HepG2 (cell line): Measurements from ENCODE around the gene CEP128. TPM values are rescaled to one million over a fixed set of nuclear protein-coding genes. Genes with fewer than 3 reads are reported as not detected.

Experiments
- ATAC-seq: fragments of 200-7000 bp; cut with Tn5 transposase; 3 replicates; pipeline ENCODE4 v1.9.1; 2020; ENCODE audit warnings: mild to moderate bottlenecking, moderate library complexity
- BruUV-seq: library from RNA; stranded (reverse); fragments of 400-500 nt; replicated peaks from 2 replicates; lab custom pipeline; 2021; lab: Mats Ljungman, UMichigan
- CTCF ChIA-PET: fragments of 300-600 bp; formaldehyde crosslinking; extraction: SDS; loops from one replicate; lab custom pipeline; 2021; ENCODE audit warnings: low total read pairs, inconsistent platforms, low intra/inter-chr PET ratio; lab: Yijun Ruan, JAX
- POLR2A ChIA-PET: fragments of 350-600 bp; sonication (Branson Sonifier 250); formaldehyde crosslinking; loops from one replicate; lab custom pipeline; 2020; ENCODE audit warnings: antibody characterized with exemption, inconsistent platforms; lab: Yijun Ruan, JAX
- DNase-seq: peaks from one replicate; pipeline ENCODE4 v3.0.0-alpha.2; 2015; ENCODE audit warnings: low spot score
- FAIRE-seq: peaks from 3 replicates; lab custom pipeline; 2011; peaks lifted over from hg19 to GRCh38; lab: Jason Lieb, UNC
- H2AFZ ChIP-seq: one replicate; pipeline ENCODE4 v1.6.1; 2011; ENCODE audit warnings: low read length, inconsistent platforms
- H3K27ac ChIP-seq: fragments of 300-600 bp; 3 replicates; pipeline ENCODE4 v1.8.0; 2011; ENCODE audit warnings: mixed run types, mild to moderate bottlenecking, mixed read lengths, low read length, inconsistent platforms; ENCODE audit not compliant: insufficient read depth; ENCODE audit errors: extremely low read length
- H3K27me3 ChIP-seq, 2 experiments: fragments of 200-600 bp in 1 of 2; 2 replicates in 1 of 2; 3 replicates in 1 of 2; pipeline versions ENCODE4 v1.6.0 to v1.8.0; 2011; ENCODE audit warnings: low read length in 2 of 2, mild to moderate bottlenecking in 2 of 2, moderate library complexity in 2 of 2, inconsistent platforms in 1 of 2; ENCODE audit not compliant: insufficient read depth in 2 of 2, control insufficient read depth in 1 of 2
- H3K36me3 ChIP-seq, 2 experiments: fragments of 200-600 bp in 1 of 2; replicated peaks in 1 of 2; 2 replicates in 1 of 2; 3 replicates in 1 of 2; pipeline versions ENCODE4 v1.5.1 to v1.8.0; 2011; ENCODE audit warnings: low read length in 2 of 2, inconsistent platforms in 1 of 2; ENCODE audit not compliant: insufficient read depth in 2 of 2, control insufficient read depth in 1 of 2
- H3K4me1 ChIP-seq: 2 replicates; pipeline ENCODE4 v1.5.1; 2012; ENCODE audit warnings: low read length, inconsistent platforms; ENCODE audit not compliant: insufficient read depth
- H3K4me2 ChIP-seq: 2 replicates; pipeline ENCODE4 v1.6.0; 2011; ENCODE audit warnings: low read depth, low read length, inconsistent platforms
- H3K4me3 ChIP-seq, 3 experiments: fragments of 200-600 bp in 1 of 3; sonication (generic), shearing (Covaris generic) in 1 of 3; replicated peaks in 1 of 3; 2 replicates each; pipeline ENCODE4 v1.5.1; 2011 to 2016; ENCODE audit warnings: low read length in 3 of 3, inconsistent platforms in 2 of 3, low read depth in 2 of 3, mild to moderate bottlenecking in 2 of 3, control low read depth in 1 of 3, mixed read lengths in 1 of 3; ENCODE audit not compliant: insufficient read depth in 1 of 3
- H3K79me2 ChIP-seq: one replicate; pipeline ENCODE4 v1.6.1; 2011; ENCODE audit warnings: low read length, inconsistent platforms; ENCODE audit not compliant: insufficient read depth
- H3K9ac ChIP-seq: 2 replicates; pipeline ENCODE4 v1.6.0; 2011; ENCODE audit warnings: mild to moderate bottlenecking, low read depth, low read length, inconsistent platforms; ENCODE audit not compliant: insufficient read depth
- H3K9me3 ChIP-seq: 2 replicates; pipeline ENCODE4 v1.5.1; 2012; ENCODE audit warnings: mild to moderate bottlenecking, low read length
- H4K20me1 ChIP-seq: 2 replicates; pipeline ENCODE4 v1.6.0; 2011; ENCODE audit warnings: inconsistent platforms, mild to moderate bottlenecking, low read length, moderate library complexity; ENCODE audit not compliant: insufficient read depth
- MTA3 ChIP-seq: sonication (generic); formaldehyde crosslinking; IDR thresholded peaks from 2 replicates; pipeline ENCODE4 v1.4.0; 2020; ENCODE audit warnings: missing genetic modification reagents
- NR0B2 ChIP-seq: sonication (generic); formaldehyde crosslinking; IDR thresholded peaks from 2 replicates; pipeline ENCODE4 v1.4.0; 2020; ENCODE audit warnings: mild to moderate bottlenecking, missing genetic modification reagents
- SALL2 ChIP-seq: sonication (generic); formaldehyde crosslinking; IDR thresholded peaks from 2 replicates; pipeline ENCODE4 v1.8.1; 2023; ENCODE audit warnings: mild to moderate bottlenecking, missing genetic modification reagents, inconsistent platforms
- SIX1 ChIP-seq: sonication (generic); formaldehyde crosslinking; IDR thresholded peaks from 2 replicates; pipeline ENCODE4 v1.4.0; 2020; ENCODE audit warnings: missing genetic modification reagents, borderline replicate concordance
- SRSF1 ChIP-seq: fragments of 200-400 bp; formaldehyde crosslinking; optimal IDR thresholded peaks from 2 replicates; pipeline ENCODE3; 2017; ENCODE audit warnings: mild to moderate bottlenecking, low read depth, low read length, moderate library complexity
- ZBTB1 ChIP-seq: sonication (generic); formaldehyde crosslinking; IDR thresholded peaks from 2 replicates; pipeline ENCODE4 v1.4.0; 2020; ENCODE audit warnings: missing genetic modification reagents, borderline replicate concordance
- ZNF225 ChIP-seq: sonication (generic); formaldehyde crosslinking; IDR thresholded peaks from 2 replicates; pipeline ENCODE4 v1.4.0; 2020; ENCODE audit warnings: mild to moderate bottlenecking, missing genetic modification reagents
- ZNF275 ChIP-seq: sonication (generic); formaldehyde crosslinking; IDR thresholded peaks from 2 replicates; pipeline ENCODE4 v1.8.0; 2022; ENCODE audit warnings: missing genetic modification reagents, mild to moderate bottlenecking, inconsistent platforms, borderline replicate concordance
- ZNF280D ChIP-seq: sonication (generic); formaldehyde crosslinking; IDR thresholded peaks from 2 replicates; pipeline ENCODE4 v1.5.1; 2020; ENCODE audit warnings: mild to moderate bottlenecking, missing genetic modification reagents
- ZNF737 ChIP-seq: sonication (generic); formaldehyde crosslinking; IDR thresholded peaks from 2 replicates; pipeline ENCODE4 v1.5.0; 2020; ENCODE audit warnings: missing genetic modification reagents, mild to moderate bottlenecking, borderline replicate concordance
- WGBS: methylation state at CpG from one replicate; pipeline ENCODE4 v1.1.6; 2017; ENCODE audit warnings: low lambda C conversion rate; 5-methylcytosine and 5-hydroxymethylcytosine counted together
- in situ Hi-C: cut with HindIII; loops from 2 replicates; pipeline ENCODE4 v1.10.0; 2017; ENCODE audit warnings: low pct_unique_long_range_greater_than_20kb; ENCODE audit not compliant: extremely low pct_ligation_motif_present
- intact Hi-C: fragments of 100-400 bp; cut with micrococcal nuclease; formaldehyde crosslinking; loops from one replicate; pipeline ENCODE4 v1.10.0; 2022; ENCODE audit not compliant: unreplicated experiment
- polyA plus RNA-seq, 8 experiments: library from polyadenylated mRNA; depleted of rRNA in 3 of 8; stranded (reverse) in 7 of 8; unstranded in 1 of 8; fragments of >200 nt; fragmentation: Illumina TruSeq in 4 of 8; extraction: Trizol in 4 of 8; gene quantifications; 2 replicates each; pipeline versions ENCODE4 v1.2.1 to v1.2.3, GENCODE V29; 2011 to 2016; ENCODE audit warnings: low read depth in 4 of 8, missing spikeins in 1 of 8, mixed read lengths in 1 of 8; ENCODE audit not compliant: insufficient read depth in 1 of 8
- total RNA-seq, 5 experiments: library from RNA; depleted of rRNA; stranded (reverse); fragments of >200 nt; fragmentation: Illumina TruSeq; extraction: Trizol; gene quantifications; 2 replicates each; pipeline ENCODE4 v1.2.3, GENCODE V29; 2016; ENCODE audit warnings: low read depth in 1 of 5

The CEP128 gene
- total and polyA plus RNA-seq, 2 of the 13 experiments (the other 11 are each of a cell fraction or from before 2014, with no cell fraction given), result 1.3 to 7.5 TPM

GRCh38 chr14:80456209-80456608 lies 485.3 kb downstream of the CEP128 start:
- H2AFZ ChIP-seq, result no peak overlapping the region
- no peaks in the 10 kb centered on the region for H3K36me3 ChIP-seq
- no peak overlapping the region for H3K4me2 ChIP-seq
- ATAC-seq (no peak), FAIRE-seq (no peak), DNase-seq (no peak)
- no peak overlapping the region for H3K4me3 ChIP-seq
- intact Hi-C loops, result no loop called here
- H3K4me1 ChIP-seq, result no peaks in the 10 kb centered on the region
- ChIA-PET CTCF (no interaction called here), POLR2A (no interaction called here)
- no TSS peak for BruUV-seq
- no peak overlapping the region for H3K9ac ChIP-seq
- 12% methylated on average over 1 of the region's 1 CpG for WGBS
- no peak for TF ChIP-seq ZBTB1 (CRISPR knock-in tag)
- no peak for TF ChIP-seq SALL2 (CRISPR knock-in tag)
- no peak for TF ChIP-seq SIX1 (CRISPR knock-in tag)
- no peak for TF ChIP-seq ZNF737 (CRISPR knock-in tag)
- no peak for TF ChIP-seq ZNF275 (CRISPR knock-in tag)
- TF ChIP-seq SRSF1, result no peak
- no peak for TF ChIP-seq MTA3 (CRISPR knock-in tag)
- no peak for TF ChIP-seq NR0B2 (CRISPR knock-in tag)
- no peak for TF ChIP-seq ZNF280D
- TF ChIP-seq ZNF225 (CRISPR knock-in tag), result no peak
- H3K9me3 ChIP-seq, result peaks cover 4% of the 10 kb centered on the region; the same call in 1 of the 2 replicates
- H3K79me2 ChIP-seq, result no peaks in the 10 kb centered on the region
- H3K27me3 ChIP-seq, result peaks cover 0 to 36% of the 10 kb centered on the region in 2 experiments; a peak in 3 of 5 replicates
- no peaks in the 10 kb centered on the region for H4K20me1 ChIP-seq
- in situ Hi-C loops, result no loop called here
- no peak overlapping the region for H3K27ac ChIP-seq
